Measurements from ENCODE around the gene SPDL1.

The SPDL1 gene, protein sequence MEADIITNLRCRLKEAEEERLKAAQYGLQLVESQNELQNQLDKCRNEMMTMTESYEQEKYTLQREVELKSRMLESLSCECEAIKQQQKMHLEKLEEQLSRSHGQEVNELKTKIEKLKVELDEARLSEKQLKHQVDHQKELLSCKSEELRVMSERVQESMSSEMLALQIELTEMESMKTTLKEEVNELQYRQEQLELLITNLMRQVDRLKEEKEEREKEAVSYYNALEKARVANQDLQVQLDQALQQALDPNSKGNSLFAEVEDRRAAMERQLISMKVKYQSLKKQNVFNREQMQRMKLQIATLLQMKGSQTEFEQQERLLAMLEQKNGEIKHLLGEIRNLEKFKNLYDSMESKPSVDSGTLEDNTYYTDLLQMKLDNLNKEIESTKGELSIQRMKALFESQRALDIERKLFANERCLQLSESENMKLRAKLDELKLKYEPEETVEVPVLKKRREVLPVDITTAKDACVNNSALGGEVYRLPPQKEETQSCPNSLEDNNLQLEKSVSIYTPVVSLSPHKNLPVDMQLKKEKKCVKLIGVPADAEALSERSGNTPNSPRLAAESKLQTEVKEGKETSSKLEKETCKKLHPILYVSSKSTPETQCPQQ
- total RNA-seq = 12.7 to 16.2 reads per million in 2 experiments

DNA sequence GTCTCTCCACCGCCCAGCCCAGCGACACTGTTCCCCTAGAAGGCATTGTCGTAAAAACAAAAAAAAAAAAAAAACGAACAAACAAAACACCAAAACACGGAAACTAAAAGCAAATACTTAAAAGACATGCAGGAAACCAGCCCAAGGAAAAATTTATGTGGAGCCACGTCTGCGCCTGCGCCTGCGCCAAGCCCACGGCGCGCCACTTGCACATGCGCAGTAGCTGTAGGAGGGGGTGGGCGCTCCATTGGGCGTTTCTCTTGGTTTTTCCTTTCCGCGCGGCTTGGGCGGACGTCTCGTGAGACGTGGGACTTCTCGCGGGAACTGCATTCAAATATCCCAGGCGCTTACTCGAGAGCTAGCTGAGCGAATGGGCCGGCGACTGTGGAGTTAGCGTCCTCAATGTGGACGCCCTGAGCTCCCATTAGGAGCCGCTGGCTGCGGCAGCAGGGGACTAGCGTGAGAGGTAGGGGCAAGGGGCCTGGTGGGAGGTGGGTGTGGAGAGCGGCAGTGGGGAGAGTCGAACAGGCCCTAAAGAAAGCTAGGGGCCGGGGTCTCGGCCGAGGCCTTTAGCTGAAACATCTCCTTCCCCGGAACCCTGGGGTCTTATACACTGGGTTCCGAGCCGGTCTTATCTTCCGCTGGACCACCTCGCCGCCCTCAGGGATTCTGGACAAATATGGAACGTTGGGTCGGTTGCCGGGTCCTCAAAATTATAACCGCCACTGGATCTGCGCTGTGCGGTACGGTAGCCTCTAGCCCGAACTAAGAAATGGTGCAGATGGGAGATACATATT lies at the start of gene SPDL1:
Gene SPDL1, plus strand, starts transcription at position 350 of the 797 bp plus-strand sequence. CDS start 4,644 bp downstream, outside the sequence.
- peak; percentile 91 for DNase-seq (ENCODE audit: low read depth)

DNA sequence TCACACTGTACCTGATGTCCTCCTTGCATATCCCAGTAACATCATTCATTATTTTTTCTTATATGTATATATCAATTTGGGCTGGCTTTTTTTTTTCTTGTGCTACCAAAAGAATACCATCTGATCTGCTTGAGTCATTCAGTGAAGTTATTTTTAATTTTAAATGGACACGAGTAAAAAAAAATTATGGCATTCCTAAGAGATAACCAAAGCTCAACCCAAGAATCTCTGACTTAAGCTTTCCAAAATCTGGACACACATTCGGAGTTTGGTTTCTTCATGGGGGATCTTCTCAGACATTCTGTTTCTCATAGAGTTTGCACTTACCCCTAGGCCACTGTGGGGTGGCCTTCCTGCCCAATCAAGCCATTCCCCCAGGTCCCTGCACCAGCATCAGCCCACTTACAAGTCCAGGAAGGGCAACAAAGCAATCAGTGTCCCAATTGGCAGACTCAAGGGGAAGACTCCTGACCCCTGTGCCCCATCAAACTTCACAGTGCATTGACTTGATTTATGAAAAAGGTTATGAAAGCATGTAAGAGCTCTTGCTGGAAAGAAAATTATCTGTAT lies 49.2 kb upstream of the SPDL1 start:
- no peak for DNase-seq (ENCODE audit: low read depth)

DNA sequence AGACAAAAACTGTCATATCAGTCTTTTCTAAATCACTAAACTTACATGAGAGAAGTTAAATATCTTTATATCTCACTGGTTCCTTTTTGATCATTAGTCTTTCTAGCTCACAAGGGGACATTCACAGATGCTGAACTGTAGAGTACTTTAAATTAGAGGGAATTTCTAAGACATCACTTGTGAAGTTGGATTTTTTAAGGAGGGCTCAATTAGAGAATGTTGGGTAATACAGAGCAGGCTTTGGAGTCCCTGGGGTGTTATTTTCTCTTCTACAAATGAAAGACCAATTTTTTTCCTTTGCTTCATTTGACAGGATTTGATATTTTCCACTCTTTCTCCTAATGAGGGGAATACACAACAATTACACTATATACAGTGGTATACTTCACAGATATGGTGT lies 48.6 kb upstream of the SPDL1 start:
- no peak for DNase-seq (ENCODE audit: low read depth)

DNA sequence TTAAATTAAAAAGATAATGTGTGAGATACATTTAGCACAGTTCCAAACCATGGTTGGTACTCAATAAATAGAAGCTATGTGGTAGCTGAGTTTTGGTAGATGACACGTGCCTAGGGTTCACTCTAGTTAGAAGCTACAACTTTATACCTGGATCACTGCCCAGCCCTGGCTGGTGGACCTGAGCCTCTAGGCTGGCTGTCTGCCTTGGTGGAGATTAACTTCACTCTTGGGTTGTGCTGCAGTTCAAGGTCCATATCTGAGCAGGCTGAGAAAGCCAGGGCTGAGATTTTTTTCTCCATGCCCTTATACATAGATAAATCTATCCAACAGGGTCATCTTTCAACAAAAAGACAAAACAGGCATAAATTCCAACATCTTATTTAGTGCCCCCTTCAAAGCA lies 44.6 kb upstream of the SPDL1 start:
- no peak for DNase-seq (ENCODE audit: low read depth)

DNA sequence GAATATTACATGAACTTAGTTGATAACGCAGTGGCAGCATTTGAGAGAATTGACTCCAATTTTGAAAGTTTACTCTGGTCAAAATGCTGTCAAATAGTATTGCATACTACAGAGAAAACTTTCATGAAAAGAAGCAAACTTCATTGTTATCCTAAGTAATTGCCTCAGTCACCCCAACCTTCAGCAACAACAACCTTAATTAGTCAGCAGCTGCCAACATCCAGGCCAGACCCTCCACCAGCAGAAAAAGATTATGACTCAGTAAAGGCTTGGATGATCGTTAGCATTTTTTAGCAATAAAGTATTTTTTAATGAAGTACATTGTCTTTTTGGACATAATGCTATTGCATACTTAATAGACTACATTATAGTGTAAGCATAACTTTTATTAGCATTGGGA lies 40.8 kb upstream of the SPDL1 start:
- DNase-seq (ENCODE audit: low read depth) = no peak

DNA sequence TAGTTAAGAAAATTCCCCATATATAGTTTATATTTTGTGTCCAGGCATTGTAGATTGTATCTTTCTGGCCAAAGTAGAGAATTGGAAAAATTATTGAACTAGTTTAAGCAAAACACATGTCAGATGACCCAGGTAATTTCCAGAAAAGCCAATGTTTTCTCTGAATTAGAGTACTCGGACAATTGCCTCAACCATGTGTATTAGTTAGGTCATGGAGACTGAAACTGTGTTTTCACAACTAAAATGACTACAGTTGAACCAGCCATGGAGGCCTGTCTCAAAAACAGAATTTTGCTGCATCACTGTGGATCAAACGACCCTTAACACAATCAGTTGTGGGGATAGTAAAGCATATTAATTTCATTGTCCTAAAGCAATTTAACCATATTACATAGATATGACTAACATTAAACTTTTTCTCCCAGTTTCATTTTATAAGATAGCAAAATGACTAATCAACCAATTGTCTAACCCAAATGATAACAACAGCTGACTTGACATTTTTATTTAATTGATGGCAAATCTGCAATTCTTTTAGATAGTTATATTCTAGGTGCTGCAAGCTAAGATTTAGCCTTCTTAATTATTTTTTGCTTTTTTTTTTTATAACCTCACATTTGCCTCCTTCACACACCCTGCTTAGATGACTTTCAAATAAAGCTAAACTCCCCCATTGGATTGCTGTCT lies 39.2 kb upstream of the SPDL1 start:
- no peak for DNase-seq (ENCODE audit: low read depth)

DNA sequence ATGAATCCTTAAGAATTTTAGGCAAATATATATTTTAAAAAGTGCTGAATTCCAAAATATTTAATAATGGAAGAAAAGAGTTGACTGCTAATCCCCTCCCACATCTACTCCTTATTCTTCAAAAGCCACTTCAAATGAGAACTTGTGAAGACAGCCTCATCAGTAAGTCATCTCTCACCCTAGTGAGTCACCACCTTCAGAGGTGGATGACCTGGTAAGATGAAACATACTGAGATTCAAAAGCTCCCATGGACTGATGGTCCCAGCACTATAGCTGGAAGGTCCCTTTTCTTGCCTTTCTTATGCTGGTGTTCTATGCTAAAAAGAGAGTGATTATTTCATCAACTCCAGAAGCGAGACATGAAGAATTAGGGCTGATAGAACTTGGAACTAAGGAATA lies 37.8 kb upstream of the SPDL1 start:
- DNase-seq (ENCODE audit: low read depth) = no peak

DNA sequence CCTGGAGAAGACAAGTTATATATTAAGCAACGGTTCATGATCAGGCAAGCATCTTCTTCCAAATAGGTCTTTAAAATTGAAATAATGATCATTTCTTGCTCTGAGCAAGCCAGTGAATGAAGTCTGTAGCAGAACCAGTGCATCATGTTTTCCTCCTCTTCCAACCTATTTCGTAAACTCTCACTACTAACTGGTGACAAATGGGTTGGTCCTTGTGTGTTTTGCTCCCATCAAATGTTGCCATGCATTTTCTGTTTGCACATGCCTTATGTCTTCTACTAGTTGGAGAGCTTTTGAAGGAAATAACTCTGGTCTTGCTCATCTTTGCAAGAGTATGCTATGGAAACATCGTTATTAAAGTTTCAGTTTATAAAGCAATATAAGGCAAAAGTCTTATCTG lies 37.2 kb upstream of the SPDL1 start:
- DNase-seq (ENCODE audit: low read depth) = no peak

DNA sequence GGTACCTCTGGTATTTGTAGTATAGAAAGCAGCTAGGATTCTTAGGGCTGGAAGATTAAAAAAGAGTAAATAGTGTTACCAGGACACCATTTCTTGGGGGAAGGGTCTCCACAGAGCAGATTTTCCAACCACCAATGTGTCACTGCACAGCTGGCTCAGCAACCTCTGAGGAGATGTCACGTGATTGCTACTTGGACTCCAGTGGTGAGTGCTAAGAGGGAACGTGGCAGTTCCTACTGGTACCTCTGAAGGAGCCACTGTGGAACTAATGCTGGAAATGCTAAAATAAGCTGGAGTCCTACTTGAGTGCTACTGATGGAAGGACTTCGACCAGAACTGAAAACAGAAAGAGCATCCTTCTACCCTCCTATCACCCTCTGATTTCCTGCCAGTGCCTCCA lies 36.1 kb upstream of the SPDL1 start:
- no peak for DNase-seq (ENCODE audit: low read depth)

DNA sequence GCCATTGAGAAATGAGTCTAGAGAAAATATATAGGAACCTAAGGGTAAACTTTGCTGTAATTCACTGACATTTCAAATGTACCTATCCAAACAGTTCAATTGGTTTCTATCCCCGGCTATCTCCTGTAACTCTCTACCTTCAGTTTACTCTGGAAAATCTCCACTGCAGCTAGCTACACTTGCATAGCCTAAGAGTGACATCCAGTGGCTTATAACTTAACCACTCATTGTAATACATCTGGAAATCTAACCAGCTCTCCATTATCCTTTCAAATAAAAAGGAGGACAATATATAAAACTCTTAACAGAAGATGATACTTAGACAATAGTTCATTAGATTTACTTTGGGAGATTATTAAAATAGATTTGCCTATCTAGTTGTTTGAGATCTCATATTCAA lies 35.3 kb upstream of the SPDL1 start:
- DNase-seq (ENCODE audit: low read depth) = no peak

DNA sequence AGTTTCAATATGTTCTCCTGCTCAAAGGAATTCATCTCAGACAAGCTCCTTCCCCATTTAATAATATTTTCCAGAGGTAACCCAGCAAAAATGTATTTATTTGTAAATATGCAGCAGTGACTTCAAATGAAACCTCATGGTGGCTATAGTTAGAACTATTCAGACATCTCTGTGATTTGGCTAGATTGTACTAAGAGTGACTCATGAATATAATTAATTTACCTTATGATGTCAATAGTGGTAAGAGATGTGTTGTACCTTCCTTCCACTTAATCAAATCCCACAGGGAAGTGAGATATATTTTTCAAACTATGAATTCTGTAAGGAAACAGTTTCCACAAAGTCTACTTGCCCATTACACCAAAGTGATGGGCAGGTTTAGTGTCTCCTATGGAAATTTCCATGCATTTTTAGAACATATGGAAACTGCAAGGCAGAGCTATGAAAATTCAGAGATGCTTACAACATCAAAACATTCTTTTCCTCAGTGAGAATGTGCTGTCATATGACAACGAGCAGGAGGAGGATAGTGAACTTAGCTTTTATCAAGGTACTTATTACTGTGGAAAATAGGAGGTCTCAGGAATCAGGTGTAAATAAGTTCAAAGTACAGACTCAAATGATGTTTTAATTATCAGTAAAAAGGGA lies 34.0 kb upstream of the SPDL1 start:
- no peak for DNase-seq (ENCODE audit: low read depth)

DNA sequence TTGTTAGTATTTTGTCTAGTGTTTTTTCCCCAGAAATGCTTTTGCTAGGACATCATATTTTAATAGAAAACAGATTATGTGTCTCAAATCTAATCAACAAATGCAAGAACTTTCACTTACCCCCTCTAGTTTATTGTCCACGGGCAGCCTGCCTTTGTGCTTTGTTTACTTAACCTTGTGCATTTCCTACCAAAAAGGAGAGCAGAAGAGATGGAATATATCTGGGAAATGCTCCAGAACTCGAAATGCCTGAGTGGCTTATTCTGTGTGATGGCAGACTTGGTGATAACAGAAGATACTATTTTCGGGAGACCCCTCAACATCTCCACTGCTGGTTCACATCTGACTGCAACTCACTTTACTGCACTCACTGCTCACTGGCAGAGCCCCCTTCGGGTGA lies 33.3 kb upstream of the SPDL1 start:
- DNase-seq (ENCODE audit: low read depth) = no peak

DNA sequence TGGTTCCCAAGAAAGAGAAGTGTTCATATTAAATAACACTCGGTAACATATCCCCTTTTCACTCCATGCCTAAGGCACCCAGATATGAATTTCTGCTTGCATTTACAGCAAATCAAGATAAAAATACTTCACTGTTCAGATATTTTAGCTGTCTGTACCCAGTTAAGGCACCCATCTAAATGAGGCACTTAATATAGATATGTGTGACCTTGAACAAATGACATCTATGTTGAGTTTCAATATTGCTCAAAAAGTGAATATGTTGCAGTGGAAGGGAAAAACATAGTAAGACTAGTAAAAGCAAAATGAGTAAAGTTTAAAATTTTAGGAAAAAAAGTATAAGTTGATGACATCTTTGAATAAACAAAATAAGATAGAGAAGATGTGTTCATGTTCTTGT lies 32.4 kb upstream of the SPDL1 start:
- no peak for DNase-seq (ENCODE audit: low read depth)

DNA sequence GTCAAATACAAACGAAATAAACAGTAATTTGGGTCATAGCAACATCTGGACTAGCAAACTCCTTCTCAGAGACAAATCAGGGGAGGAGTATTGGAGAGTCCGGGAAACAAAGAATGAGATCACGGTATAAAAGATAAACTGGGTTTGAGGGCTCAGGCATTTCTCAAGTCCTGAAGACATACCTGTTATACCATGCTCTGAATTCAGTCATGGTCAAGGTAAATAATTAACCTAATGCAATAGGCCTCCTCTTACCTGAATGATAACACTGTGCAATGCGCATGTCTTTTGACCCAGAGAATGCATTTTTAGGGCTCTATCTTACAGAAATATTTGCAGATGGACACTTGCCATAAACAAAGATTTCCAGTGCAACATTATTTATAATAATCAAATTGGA lies 31.9 kb upstream of the SPDL1 start:
- DNase-seq (ENCODE audit: low read depth) = no peak

DNA sequence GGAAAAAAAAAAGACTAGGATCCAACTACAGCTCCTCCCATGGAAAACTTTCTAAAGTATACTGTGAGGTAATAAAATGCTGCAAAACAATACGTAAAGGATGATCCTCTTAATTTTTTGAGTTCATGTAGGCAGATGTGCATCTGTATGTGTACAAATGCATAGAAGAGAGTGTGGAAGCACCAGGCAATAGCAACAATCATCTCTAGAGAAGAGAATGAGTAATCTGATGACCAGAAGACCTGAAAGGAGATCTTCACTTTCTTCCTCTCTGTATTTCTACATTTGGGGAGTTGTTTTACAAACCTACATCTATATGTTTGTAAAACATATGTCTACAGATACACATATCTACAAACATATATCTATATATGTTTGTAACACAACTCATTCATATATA lies 29.3 kb upstream of the SPDL1 start:
- DNase-seq (ENCODE audit: low read depth) = no peak

DNA sequence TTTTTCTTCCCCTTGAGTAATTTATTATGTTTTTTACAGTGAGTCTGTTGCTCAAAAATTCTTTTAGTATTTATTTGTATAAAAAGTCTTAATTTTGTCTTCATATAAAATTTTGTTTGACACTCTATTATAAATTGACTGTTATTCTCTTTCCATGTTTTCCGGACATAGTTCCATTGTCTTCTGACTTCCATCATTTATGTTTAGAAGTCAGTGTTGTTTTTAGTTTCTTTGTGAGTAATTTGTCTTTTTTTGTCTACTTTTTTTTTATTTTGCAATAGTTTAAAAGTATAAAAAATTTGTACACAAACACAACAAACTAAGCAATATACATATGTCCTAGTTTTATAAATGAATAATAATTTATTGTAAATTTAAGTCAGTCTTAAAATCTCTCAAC lies 25.7 kb upstream of the SPDL1 start:
- no peak for DNase-seq (ENCODE audit: low read depth)

DNA sequence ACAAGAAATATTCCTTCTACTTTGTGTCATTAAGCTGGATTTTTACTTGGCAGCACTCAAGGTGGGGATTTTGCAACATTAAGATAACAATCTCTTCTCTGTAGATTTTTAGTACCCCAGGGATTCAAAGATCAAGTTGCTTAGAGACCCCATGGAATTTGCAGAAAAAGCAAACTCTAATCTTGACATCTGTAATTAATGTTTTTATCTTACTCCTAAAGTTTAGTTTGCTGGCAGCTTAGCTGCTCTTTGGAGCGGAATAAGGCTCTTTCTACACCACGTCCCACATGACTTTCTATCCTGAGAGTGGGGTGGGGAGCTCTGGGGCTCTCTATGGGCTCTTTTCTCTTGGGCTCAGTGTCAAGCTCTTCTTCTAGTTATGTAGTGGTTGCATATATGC lies 21.7 kb upstream of the SPDL1 start:
- DNase-seq (ENCODE audit: low read depth) = no peak

DNA sequence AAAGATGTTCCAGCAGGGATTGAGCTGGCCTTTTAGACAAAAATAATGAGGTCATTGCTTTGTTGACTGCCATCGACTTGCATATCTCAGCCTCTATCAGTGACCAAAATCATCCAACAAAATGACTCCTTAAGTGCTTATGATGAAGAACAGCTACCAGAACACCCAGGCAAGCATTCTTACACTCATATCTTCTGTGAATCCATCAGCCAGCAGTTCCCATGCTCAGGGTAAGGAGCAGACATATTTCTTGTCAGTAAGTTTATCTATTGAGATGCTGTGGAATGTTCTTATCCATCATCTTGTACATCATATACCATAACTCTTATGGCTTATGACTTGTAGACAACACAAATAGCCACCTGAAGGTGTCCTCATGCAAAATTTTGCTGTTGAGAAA lies 20.2 kb upstream of the SPDL1 start:
- DNase-seq (ENCODE audit: low read depth) = no peak

DNA sequence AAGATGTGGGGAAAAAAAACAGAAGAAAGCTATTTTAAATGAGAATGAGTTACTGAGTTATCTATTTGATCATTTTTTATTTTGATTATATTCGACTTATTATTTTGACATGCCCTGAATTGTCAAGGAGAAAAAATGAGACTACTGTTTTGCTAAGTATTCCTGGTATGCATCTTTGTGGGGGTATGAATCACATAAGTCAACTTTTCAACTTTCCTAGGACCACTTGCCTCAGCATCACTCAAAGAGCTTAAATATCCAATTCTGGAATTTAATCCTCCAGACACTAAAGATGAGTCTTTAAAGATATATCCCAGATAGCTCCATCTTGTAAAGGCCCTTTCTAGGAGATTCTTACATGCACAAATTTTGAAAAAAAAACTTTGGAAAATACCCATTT lies 17.4 kb upstream of the SPDL1 start:
- DNase-seq (ENCODE audit: low read depth) = no peak

DNA sequence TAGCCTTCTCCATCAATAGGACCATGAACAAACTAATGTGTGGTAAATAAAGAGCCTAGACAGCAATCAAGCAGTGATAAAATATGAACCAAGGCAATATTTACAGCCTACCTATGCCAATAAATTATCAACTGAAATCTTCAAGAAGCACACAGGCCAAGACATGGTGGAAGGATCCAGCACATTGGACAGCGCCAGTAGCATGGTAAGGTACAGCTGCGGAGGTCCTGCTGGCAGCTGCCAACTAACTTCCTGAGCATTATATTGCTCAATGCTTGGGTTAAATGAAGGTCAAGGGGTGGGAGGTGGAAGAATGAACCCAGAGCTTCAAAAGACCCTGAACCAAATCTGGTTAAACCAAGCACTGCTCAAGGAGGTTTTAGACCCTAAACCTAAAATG lies 16.5 kb upstream of the SPDL1 start:
- DNase-seq (ENCODE audit: low read depth) = no peak

DNA sequence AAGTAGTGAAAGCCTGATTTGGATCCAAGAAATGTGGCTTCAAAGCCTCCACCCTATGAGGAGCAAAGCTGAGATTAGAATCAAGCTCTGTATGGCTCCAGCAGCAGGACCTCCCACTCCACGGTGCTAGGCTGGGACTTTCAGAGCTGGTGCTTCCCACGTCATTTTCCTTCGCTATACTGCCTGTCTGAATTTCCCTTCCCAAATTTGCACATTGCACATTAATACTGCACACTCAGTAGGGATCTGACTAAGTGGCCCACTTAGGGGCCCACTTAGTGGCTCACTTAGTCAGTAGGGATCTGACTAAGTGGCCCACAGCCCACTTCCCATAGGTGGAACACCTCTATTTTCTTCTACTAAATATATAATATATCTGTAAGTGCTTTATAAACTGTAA lies 14.1 kb upstream of the SPDL1 start:
- no peak for DNase-seq (ENCODE audit: low read depth)

DNA sequence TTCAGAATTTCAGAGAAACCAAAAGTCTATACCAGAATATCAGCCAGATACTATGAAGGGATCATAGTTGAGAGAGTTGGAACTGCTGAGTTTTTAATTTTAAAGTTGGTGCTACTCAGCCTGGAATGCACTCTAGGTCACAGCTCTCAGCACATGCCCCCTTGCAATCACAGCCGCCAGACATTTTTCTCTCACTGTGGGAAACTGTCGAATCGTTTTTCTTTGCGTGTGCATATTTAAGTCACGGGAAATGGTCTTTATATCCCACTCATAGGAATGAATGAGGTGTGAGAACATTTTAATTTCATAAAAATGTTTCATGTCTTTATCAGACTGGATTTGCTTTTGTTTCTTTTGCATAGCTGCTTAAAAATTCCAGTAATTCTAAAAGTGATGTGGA lies 12.2 kb upstream of the SPDL1 start:
- no peak for DNase-seq (ENCODE audit: low read depth)
